ENCODE measurements around the gene CD4.
"Not testable (repeated sequence)": the region's sequence is repeated elsewhere in the genome, so short reads cannot be mapped to it uniquely, and the experiment has no call there.

DNA sequence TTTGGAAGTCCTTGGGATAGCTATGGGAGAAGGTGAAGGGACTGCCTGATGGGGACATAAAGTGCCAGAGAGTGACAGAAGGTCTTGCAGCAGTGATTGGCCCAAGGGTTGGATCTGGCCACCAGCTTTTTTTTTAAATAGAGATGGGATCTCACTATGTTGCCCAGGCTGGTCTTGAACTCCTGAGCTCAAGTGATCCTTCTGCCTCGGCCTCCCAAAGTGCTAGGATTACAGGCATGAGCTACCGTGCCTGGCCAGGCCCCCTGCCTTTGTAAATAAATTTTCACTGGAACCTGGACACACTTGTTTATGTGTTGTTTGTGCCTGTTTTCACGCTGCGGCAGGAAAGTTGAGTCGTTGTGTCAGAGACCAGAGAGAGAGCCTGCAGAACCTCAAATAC is 76.0 kb downstream of the CD4 start:
- TF ChIP-seq POLR2AphosphoS5, POLR2A (IDR thresholded peaks at IDR 0.05; ENCODE audit: low read depth, low read length): not testable (repeated sequence)
